HEK293 (cell line): ENCODE measurements around the gene SHBG.

ENCODE experiments used
- ATF2 ChIP-seq: fragments of 450-650 bp; formaldehyde crosslinking; IDR thresholded peaks from 2 replicates; pipeline ENCODE4 v1.5.1; 2016; ENCODE audit warnings: missing biosample characterization, missing genetic modification characterization, low read depth
- BCL11B ChIP-seq: fragments of 450-650 bp; formaldehyde crosslinking; IDR thresholded peaks from 2 replicates; pipeline ENCODE4 v1.5.1; 2016; ENCODE audit warnings: low read depth, missing biosample characterization, missing genetic modification characterization
- GLI4 ChIP-seq: fragments of 450-650 bp; formaldehyde crosslinking; IDR thresholded peaks from 2 replicates; pipeline ENCODE4 v1.5.1; 2016; ENCODE audit warnings: missing biosample characterization, missing genetic modification characterization
- KLF16 ChIP-seq: fragments of 450-650 bp; formaldehyde crosslinking; IDR thresholded peaks from 2 replicates; pipeline ENCODE4 v1.5.1; 2017; ENCODE audit warnings: missing biosample characterization, missing genetic modification characterization
- MZF1 ChIP-seq: fragments of 450-650 bp; formaldehyde crosslinking; IDR thresholded peaks from 2 replicates; pipeline ENCODE4 v1.5.1; 2017; ENCODE audit warnings: missing biosample characterization, missing genetic modification characterization, borderline replicate concordance
- PRDM1 ChIP-seq: fragments of 450-650 bp; formaldehyde crosslinking; IDR thresholded peaks from 2 replicates; pipeline ENCODE4; 2016; ENCODE audit warnings: missing biosample characterization, missing genetic modification characterization
- SALL2 ChIP-seq: fragments of 450-650 bp; formaldehyde crosslinking; IDR thresholded peaks from 2 replicates; pipeline ENCODE4 v1.5.0; 2017; ENCODE audit warnings: missing biosample characterization, mild to moderate bottlenecking, missing genetic modification characterization, borderline replicate concordance
- SP7 ChIP-seq: fragments of 450-650 bp; formaldehyde crosslinking; IDR thresholded peaks from 2 replicates; pipeline ENCODE4 v1.5.1; 2016; ENCODE audit warnings: missing biosample characterization, missing genetic modification characterization
- YY2 ChIP-seq: fragments of 450-650 bp; formaldehyde crosslinking; IDR thresholded peaks from 2 replicates; pipeline ENCODE4 v1.5.1; 2016; ENCODE audit warnings: missing biosample characterization, missing genetic modification characterization
- ZBTB48 ChIP-seq: fragments of 450-650 bp; formaldehyde crosslinking; IDR thresholded peaks from 2 replicates; pipeline ENCODE4 v1.5.1; 2016; ENCODE audit warnings: missing biosample characterization, missing genetic modification characterization
- ZIC2 ChIP-seq: fragments of 450-650 bp; formaldehyde crosslinking; IDR thresholded peaks from 2 replicates; pipeline ENCODE4 v1.5.1; 2016; ENCODE audit warnings: missing biosample characterization, missing genetic modification characterization
- ZNF174 ChIP-seq: fragments of 450-650 bp; formaldehyde crosslinking; IDR thresholded peaks from 2 replicates; pipeline ENCODE4 v1.5.0; 2017; ENCODE audit warnings: missing biosample characterization, mild to moderate bottlenecking, missing genetic modification characterization
- ZNF175 ChIP-seq: fragments of 450-650 bp; formaldehyde crosslinking; IDR thresholded peaks from 2 replicates; pipeline ENCODE4 v1.5.1; 2016; ENCODE audit warnings: missing biosample characterization, missing genetic modification characterization
- ZNF184 ChIP-seq: fragments of 450-650 bp; IDR thresholded peaks from 2 replicates; pipeline ENCODE4 v1.5.1; 2018; ENCODE audit warnings: missing biosample characterization, mild to moderate bottlenecking, missing genetic modification characterization
- ZNF19 ChIP-seq: fragments of 450-650 bp; formaldehyde crosslinking; IDR thresholded peaks from 2 replicates; pipeline ENCODE4; 2016; ENCODE audit warnings: missing biosample characterization, missing genetic modification characterization, low read depth
- ZNF274 ChIP-seq, 2 experiments: fragments of 200-500 bp in 1 of 2; fragments of 450-650 bp in 1 of 2; sonication (Bioruptor generic) in 1 of 2; formaldehyde crosslinking in 1 of 2; IDR thresholded peaks; 2 replicates each; pipeline versions ENCODE4 v1.5.1 to v1.6.1; 2014 to 2016; ENCODE audit warnings: borderline replicate concordance in 1 of 2, inconsistent platforms in 1 of 2, low read length in 1 of 2, missing biosample characterization in 1 of 2, missing genetic modification characterization in 1 of 2
- ZNF311 ChIP-seq: fragments of 450-650 bp; formaldehyde crosslinking; IDR thresholded peaks from 2 replicates; pipeline ENCODE4 v1.5.1; 2017; ENCODE audit warnings: missing biosample characterization, missing genetic modification characterization, borderline replicate concordance
- ZNF366 ChIP-seq: fragments of 450-650 bp; formaldehyde crosslinking; conservative IDR thresholded peaks from 2 replicates; pipeline ENCODE4 v1.5.1; 2016; ENCODE audit warnings: missing biosample characterization, missing genetic modification characterization
- ZNF391 ChIP-seq: fragments of 450-650 bp; formaldehyde crosslinking; IDR thresholded peaks from 2 replicates; pipeline ENCODE4 v1.5.1; 2016; ENCODE audit warnings: low read depth, missing biosample characterization, missing genetic modification characterization, borderline replicate concordance
- ZNF398 ChIP-seq: fragments of 450-650 bp; formaldehyde crosslinking; IDR thresholded peaks from 2 replicates; pipeline ENCODE4 v1.5.1; 2017; ENCODE audit warnings: missing biosample characterization, missing genetic modification characterization
- ZNF426 ChIP-seq: fragments of 450-650 bp; formaldehyde crosslinking; IDR thresholded peaks from 2 replicates; pipeline ENCODE4 v1.5.1; 2017; ENCODE audit warnings: missing biosample characterization, missing genetic modification characterization, mild to moderate bottlenecking, inconsistent platforms, moderate library complexity
- ZNF530 ChIP-seq: fragments of 450-650 bp; formaldehyde crosslinking; IDR thresholded peaks from 2 replicates; pipeline ENCODE4 v1.5.1; 2016; ENCODE audit warnings: low read depth, missing biosample characterization, missing genetic modification characterization
- ZNF596 ChIP-seq: fragments of 450-650 bp; IDR thresholded peaks from 2 replicates; pipeline ENCODE4 v1.5.0; 2018; ENCODE audit warnings: missing biosample characterization, mild to moderate bottlenecking, missing genetic modification characterization, moderate library complexity
- ZNF621 ChIP-seq: fragments of 450-650 bp; formaldehyde crosslinking; IDR thresholded peaks from 2 replicates; pipeline ENCODE4 v1.5.1; 2017; ENCODE audit warnings: missing biosample characterization, missing genetic modification characterization
- ZNF664 ChIP-seq: fragments of 450-650 bp; formaldehyde crosslinking; IDR thresholded peaks from 2 replicates; pipeline ENCODE4 v1.5.1; 2016; ENCODE audit warnings: missing biosample characterization, missing genetic modification characterization
- ZSCAN16 ChIP-seq: fragments of 450-650 bp; formaldehyde crosslinking; IDR thresholded peaks from 2 replicates; pipeline ENCODE4 v1.5.1; 2016; ENCODE audit warnings: missing biosample characterization, missing genetic modification characterization
- ZSCAN4 ChIP-seq: fragments of 450-650 bp; formaldehyde crosslinking; IDR thresholded peaks from 2 replicates; pipeline ENCODE4 v1.5.1; 2017; ENCODE audit warnings: missing biosample characterization, missing genetic modification characterization
- TF ChIP-seq, protein P1 (sequence below): fragments of 450-650 bp; formaldehyde crosslinking; IDR thresholded peaks from 2 replicates; pipeline ENCODE4 v1.5.1; 2017; ENCODE audit warnings: missing biosample characterization, mild to moderate bottlenecking, missing genetic modification characterization, moderate library complexity
- TF ChIP-seq, protein P2 (sequence below): fragments of 450-650 bp; formaldehyde crosslinking; IDR thresholded peaks from 2 replicates; pipeline ENCODE4 v1.5.1; 2016; ENCODE audit warnings: missing biosample characterization, missing genetic modification characterization

The SHBG gene

DNA sequence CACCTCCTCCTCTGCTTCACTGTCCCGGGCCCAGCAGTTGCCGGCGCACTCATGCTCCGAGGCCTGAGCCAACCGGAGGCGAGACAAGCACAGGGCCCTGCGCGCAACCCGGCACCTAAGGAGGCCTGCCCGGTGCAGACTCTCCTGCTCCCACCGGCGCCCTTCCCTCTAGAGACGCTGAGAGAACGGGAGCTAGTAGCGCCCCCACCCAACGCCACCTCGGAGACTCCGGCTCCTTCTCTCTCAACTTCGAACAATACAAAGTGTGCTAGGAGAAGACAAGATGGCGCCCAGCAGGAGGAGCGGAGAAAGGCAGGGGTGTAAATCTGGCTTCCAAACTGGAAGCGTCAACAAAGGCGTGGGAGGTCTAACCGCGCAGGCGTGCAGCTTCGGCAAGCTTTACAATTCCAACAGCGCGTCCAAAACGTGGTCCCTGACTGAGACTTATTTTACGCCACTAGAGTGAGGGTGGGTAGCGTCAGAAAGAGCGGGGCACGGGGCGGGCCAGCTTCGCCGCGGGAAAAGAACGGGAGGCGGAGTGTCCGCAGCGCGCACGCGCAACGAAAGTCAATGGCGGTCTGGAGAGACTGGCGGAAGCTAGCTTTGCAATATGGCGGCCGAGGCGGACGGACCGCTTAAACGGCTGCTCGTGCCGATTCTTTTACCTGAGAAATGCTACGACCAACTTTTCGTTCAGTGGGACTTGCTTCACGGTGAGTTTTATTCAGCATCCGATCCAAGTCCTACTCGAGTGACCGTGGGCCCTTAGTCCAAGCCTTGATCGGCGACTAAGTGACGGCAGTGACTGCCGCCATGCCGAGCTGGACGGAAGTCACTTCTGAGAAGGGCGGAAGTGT is 46.5 kb upstream of the SHBG start, which contains the start of gene MPDU1 (continued):
- no peak for TF ChIP-seq ZNF19
- TF ChIP-seq ZSCAN16 (tag by site-specific recombination) = no peak
- no peak for TF ChIP-seq PRDM1 (tag by site-specific recombination)
- TF ChIP-seq BCL11B (tag by site-specific recombination) = peak; percentile 61; the same call in 1 of the 2 replicates
- TF ChIP-seq ZNF366 (tag by site-specific recombination) = peak; percentile 60; the same call in 1 of the 2 replicates
- no peak for TF ChIP-seq MZF1 (tag by site-specific recombination)
- peak; percentile 67; the same call in 1 of the 2 replicates for TF ChIP-seq ZNF391
- TF ChIP-seq KLF16 (tag by site-specific recombination) = peak; percentile 81; the same call in 1 of the 2 replicates
- 0 out of 2 replicates have a peak, but pooled peaks have one; percentile 64 for TF ChIP-seq GLI4 (tag by site-specific recombination)
- TF ChIP-seq, protein P1, sequence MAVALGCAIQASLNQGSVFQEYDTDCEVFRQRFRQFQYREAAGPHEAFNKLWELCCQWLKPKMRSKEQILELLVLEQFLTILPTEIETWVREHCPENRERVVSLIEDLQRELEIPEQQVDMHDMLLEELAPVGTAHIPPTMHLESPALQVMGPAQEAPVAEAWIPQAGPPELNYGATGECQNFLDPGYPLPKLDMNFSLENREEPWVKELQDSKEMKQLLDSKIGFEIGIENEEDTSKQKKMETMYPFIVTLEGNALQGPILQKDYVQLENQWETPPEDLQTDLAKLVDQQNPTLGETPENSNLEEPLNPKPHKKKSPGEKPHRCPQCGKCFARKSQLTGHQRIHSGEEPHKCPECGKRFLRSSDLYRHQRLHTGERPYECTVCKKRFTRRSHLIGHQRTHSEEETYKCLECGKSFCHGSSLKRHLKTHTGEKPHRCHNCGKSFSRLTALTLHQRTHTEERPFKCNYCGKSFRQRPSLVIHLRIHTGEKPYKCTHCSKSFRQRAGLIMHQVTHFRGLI = no peak; the same call in 1 of the 2 replicates
- no peak for TF ChIP-seq SALL2 (tag by site-specific recombination)
- no peak for TF ChIP-seq ZNF175 (tag by site-specific recombination)
- no peak for TF ChIP-seq ZNF311
- TF ChIP-seq ZNF398 (tag by site-specific recombination) = no peak
- no peak; the same call in 1 of the 2 replicates for TF ChIP-seq ZNF184
- TF ChIP-seq ZNF530 = no peak
- no peak for TF ChIP-seq ZNF621 (tag by site-specific recombination)
- TF ChIP-seq ZNF274 (IDR thresholded peaks at IDR 0.05; ENCODE audit: low read length) = no peak
- TF ChIP-seq ZNF274 (tag by site-specific recombination; IDR thresholded peaks at IDR 0.05; ENCODE audit: borderline replicate concordance) = no peak
- TF ChIP-seq, protein P2, sequence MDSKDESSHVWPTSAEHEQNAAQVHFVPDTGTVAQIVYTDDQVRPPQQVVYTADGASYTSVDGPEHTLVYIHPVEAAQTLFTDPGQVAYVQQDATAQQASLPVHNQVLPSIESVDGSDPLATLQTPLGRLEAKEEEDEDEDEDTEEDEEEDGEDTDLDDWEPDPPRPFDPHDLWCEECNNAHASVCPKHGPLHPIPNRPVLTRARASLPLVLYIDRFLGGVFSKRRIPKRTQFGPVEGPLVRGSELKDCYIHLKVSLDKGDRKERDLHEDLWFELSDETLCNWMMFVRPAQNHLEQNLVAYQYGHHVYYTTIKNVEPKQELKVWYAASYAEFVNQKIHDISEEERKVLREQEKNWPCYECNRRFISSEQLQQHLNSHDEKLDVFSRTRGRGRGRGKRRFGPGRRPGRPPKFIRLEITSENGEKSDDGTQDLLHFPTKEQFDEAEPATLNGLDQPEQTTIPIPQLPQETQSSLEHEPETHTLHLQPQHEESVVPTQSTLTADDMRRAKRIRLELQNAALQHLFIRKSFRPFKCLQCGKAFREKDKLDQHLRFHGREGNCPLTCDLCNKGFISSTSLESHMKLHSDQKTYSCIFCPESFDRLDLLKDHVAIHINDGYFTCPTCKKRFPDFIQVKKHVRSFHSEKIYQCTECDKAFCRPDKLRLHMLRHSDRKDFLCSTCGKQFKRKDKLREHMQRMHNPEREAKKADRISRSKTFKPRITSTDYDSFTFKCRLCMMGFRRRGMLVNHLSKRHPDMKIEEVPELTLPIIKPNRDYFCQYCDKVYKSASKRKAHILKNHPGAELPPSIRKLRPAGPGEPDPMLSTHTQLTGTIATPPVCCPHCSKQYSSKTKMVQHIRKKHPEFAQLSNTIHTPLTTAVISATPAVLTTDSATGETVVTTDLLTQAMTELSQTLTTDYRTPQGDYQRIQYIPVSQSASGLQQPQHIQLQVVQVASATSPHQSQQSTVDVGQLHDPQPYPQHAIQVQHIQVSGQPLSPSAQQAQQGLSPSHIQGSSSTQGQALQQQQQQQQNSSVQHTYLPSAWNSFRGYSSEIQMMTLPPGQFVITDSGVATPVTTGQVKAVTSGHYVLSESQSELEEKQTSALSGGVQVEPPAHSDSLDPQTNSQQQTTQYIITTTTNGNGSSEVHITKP = no peak
- no peak for TF ChIP-seq ZNF174 (tag by site-specific recombination)
- no peak for TF ChIP-seq ZNF426 (tag by site-specific recombination)
- TF ChIP-seq SP7 (tag by site-specific recombination) = peak; percentile 82
- TF ChIP-seq ZBTB48 = peak; percentile 97
- TF ChIP-seq ZIC2 (tag by site-specific recombination) = peak; percentile 14; the same call in 1 of the 2 replicates
- TF ChIP-seq ZNF664 (tag by site-specific recombination) = no peak
- peak; percentile 100 for TF ChIP-seq YY2
- peak; percentile 50; the same call in 1 of the 2 replicates for TF ChIP-seq ZSCAN4 (tag by site-specific recombination)
- TF ChIP-seq ZNF596 = 0 out of 2 replicates have a peak, but pooled peaks have one; percentile 1
- TF ChIP-seq ATF2 (tag by site-specific recombination) = no peak
